ENCODE results near the gene UNC5A.

Gene UNC5A

DNA sequence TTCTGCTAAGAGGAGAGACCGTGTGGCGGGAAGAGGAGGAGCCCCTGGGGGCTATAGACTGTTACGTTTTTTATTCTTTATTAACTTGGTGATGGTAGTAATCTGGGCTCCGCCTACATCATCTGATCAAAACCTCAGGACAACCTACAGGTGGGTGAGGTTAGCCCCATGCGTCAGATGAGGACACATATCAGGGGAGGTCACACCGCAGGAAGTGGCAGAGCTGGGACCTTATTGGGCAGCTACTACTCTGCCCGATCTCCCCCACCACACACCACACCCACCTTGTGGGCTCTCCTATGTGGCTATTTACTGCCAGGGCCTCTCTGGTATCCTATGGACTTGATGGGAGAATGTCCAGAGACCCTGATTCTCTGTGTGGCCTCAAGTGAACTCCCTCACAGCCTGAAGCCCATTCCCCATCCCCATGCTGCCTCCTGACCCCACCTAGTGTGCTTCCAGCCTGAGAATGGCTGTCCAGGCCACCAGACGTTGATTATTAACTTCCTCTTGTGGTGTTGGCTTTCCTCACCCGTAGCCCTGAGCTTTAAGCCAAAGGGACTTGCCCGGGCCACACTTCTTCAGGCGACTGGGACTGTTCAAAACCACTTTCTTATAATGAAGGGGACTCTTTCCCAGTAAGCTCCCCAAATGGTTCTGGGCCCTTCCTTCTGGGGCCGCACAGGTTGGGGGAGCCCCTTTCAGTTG is 8.2 kb downstream of the UNC5A start:
- H3K27ac ChIP-seq: peak overlapping the region; percentile 88
- TF ChIP-seq, protein P1, sequence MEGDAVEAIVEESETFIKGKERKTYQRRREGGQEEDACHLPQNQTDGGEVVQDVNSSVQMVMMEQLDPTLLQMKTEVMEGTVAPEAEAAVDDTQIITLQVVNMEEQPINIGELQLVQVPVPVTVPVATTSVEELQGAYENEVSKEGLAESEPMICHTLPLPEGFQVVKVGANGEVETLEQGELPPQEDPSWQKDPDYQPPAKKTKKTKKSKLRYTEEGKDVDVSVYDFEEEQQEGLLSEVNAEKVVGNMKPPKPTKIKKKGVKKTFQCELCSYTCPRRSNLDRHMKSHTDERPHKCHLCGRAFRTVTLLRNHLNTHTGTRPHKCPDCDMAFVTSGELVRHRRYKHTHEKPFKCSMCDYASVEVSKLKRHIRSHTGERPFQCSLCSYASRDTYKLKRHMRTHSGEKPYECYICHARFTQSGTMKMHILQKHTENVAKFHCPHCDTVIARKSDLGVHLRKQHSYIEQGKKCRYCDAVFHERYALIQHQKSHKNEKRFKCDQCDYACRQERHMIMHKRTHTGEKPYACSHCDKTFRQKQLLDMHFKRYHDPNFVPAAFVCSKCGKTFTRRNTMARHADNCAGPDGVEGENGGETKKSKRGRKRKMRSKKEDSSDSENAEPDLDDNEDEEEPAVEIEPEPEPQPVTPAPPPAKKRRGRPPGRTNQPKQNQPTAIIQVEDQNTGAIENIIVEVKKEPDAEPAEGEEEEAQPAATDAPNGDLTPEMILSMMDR (conservative IDR thresholded peaks at IDR 0.05): no peak; the same call in 1 of the 2 replicates

DNA sequence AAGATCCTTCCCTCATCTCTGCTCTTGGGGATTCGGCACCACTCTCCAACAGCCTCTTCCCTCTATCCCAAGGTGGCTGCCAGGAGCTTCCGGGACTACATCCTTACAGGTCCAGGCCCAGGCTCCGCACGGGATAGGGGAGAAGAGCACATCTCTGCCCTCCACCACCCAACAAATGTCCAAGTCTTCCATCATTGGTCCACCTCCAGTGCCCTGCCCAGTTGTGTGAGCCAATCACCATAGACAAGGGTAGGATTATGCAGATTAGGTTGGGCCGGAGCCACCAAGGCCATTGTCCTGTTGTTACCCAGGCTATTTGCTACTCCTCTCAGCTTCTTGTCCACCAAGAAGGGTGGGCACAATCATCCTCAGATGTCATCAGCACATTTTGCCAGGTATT is 9.1 kb downstream of the UNC5A start:
- TF ChIP-seq, protein P1 (conservative IDR thresholded peaks at IDR 0.05): no peak

DNA sequence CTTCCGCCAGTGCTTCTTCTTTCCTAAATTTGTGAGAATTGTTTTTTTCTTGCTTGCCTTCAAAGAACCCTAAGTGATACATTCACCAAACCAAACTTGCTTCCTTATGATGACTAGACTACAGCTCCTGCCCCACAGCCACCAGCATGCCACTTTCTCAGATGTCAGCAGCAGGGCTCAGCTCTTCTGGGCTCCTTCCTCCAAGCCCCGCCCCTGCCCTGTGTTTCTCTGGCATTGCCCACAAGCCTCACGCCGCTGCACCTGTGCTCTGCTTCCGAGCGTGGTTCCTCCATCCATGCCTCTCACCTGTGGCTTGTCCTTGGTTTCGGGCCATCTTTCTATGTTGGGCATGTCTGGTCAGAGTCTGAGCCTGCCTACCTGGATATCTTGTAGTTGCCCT is 10.6 kb downstream of the UNC5A start:
- TF ChIP-seq, protein P1 (conservative IDR thresholded peaks at IDR 0.05): no peak
- H3K27ac ChIP-seq: no peak overlapping the region

More for the DNA sequence above, 9.1 kb downstream of the UNC5A start:
- H3K27ac ChIP-seq: no peak overlapping the region

DNA sequence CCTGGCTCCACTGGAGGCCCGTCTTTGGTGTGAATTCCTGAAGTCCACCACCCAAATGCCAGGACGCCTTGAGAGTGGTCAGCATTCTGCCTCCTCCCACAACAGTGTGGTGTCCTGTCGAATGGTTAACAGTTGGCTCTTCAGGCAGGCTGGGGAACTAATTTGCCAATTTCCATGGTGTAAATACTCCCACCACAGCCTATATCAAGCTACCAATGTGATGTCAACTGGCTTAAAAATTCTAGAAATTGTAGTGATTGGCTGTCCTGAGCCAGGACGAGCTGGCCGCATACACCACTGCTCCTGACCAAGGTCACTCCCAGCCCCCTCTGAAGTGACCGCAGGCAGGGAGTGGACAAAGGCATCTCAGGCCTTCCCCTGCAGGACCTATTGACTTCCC is 11.1 kb downstream of the UNC5A start:
- TF ChIP-seq, protein P1 (conservative IDR thresholded peaks at IDR 0.05): no peak
- H3K27ac ChIP-seq: no peak overlapping the region

DNA sequence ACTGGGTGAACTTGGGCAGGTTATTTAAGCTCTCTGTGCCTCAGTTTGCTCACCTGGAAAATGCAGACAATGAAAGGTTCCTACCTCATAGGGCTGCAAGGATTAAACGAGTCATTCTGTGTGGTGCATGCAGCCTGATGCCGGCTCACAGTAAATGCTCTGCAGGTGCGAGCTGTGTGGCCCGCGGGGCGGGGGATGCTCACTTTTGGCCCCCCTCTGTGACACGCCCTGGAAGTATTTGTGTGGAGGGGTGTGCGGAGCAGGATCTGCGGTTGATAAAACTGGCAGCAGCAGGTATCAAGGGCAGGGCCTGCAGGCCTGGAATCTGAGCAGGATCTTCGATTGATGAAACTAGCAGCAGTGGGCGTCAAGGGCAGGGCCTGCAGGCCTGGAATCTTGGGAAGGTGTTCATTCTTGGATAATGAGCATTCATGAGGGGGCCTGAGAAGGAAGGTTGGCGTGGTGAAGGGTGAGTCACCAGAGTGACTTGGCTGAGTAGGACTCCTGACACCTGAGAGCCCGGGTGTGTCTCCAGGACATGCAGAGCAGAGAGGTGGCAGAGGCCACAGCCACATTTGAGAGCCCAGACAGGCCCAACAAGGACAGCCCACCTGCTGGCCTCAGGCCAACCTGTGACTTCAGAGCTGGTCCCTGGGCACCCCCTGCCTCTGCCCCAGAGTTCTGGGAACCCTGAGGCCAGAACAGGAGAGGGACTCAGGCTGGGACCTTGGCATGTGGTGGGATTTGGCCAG is 11.9 kb downstream of the UNC5A start:
- H3K27ac ChIP-seq: no peak overlapping the region
- TF ChIP-seq, protein P1 (conservative IDR thresholded peaks at IDR 0.05): no peak

DNA sequence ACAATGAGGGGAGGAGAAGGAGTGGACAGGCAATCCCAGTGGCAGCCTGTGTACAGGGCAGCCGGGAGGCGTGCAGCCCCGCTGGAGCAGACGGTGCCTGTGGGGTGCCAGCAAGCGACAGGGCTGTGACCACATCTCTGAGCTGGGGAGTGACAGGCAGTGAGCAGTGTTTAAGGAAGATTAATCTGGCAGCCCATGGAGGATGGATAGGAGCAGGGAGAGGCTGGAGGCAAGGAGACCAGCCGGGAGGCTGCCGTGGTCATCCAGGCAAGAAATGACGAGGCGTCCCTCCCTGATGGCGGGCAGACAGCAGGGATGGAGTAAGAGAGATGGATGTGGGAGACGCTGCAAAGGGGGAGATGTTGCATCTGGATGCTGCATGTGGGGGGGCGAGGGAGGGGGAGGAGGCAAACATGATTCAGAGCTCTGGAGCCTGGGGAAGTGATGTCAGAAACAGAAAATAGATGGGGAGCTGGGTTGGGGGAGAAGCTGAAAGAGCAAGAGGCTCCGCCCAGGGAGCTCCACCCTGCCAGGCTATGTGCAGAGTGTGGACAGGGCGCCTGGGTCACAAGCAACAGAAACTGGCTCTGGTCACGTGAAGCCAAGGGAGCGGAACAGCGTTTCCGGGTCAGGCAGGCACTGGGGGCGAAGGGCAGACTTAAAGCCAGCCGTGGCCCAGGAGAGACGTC is 12.6 kb downstream of the UNC5A start:
- H3K27ac ChIP-seq: no peak overlapping the region
- TF ChIP-seq, protein P1 (conservative IDR thresholded peaks at IDR 0.05): no peak

DNA sequence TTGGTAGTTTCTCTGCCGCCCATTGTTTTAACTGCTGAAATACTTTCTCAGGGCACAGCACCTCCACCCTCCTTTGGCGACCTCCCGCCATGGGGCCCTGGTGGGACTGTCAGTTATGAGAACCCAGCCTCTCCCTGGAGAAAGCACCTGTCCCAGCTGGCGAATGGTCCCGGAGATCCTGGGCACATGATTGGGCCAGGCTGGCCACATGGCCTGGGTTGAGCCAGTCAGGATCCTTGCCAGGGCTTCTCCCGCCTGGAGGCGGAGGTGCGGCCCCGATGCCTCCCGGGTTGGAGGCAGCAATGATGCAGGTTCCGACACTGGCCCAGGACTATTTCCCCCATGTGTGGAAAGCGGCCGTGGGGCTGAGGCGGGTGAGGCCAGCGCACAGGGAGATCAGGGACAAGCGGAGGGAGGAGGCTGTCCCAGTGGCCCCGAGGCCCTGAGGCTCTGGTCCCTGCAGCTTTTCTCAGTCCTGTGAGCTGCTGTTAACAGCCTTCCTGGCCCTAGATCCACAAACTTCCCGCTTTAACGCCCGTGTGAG is 13.6 kb downstream of the UNC5A start:
- TF ChIP-seq, protein P1 (conservative IDR thresholded peaks at IDR 0.05): no peak
- H3K27ac ChIP-seq: peak overlapping the region; percentile 62; the same call in 1 of the 2 replicates

All from VCaP (cell line).